Hematopoietic multipotent progenitor cell treated with erythropoietin and hydrocortisone succinate and interleukin-3 and kit ligand, for 17 days (in vitro differentiated cells): ENCODE measurements around the gene KLF16.
A peak's percentile ranks its signal among the peaks of the same experiment; 100 is the strongest.

Experiments used
- DNase-seq: peaks from one replicate; pipeline ENCODE4 v3.0.0-alpha.2; 2015; ENCODE audit warnings: low spot score

Gene KLF16

GRCh38 chr19:1854542-1855039 is 8.8 kb downstream of the KLF16 start:
- peak; percentile 59 for DNase-seq

GRCh38 chr19:1854039-1854541 is 9.3 kb downstream of the KLF16 start:
- DNase-seq, result peak; percentile 9

- peak; percentile 94 for DNase-seq
Observed at GRCh38 chr19:1853295-1854038, 9.9 kb downstream of the KLF16 start.

- no peak for DNase-seq
Observed at GRCh38 chr19:1852581-1853128, 10.7 kb downstream of the KLF16 start.

GRCh38 chr19:1851654-1852580 is 11.5 kb downstream of the KLF16 start:
- DNase-seq, result peak; percentile 41

GRCh38 chr19:1850809-1851653 is 12.3 kb downstream of the KLF16 start:
- DNase-seq, result no peak

- no peak for DNase-seq
Observed at GRCh38 chr19:1849886-1850398, 13.4 kb downstream of the KLF16 start.

GRCh38 chr19:1849132-1849474 is 14.3 kb downstream of the KLF16 start:
- no peak for DNase-seq

GRCh38 chr19:1848399-1849131 is 14.8 kb downstream of the KLF16 start, which contains the start of gene REXO1:
Gene REXO1 (minus strand): TSS chr19:1848483. CDS start chr19:1848358, 125 bp downstream.
- DNase-seq, result peak; percentile 99

GRCh38 chr19:1847684-1848398 is 15.5 kb downstream of the KLF16 start:
- DNase-seq, result peak; percentile 66

GRCh38 chr19:1847348-1847683 is 16.1 kb downstream of the KLF16 start:
- DNase-seq, result no peak

GRCh38 chr19:1846517-1847204 is 16.7 kb downstream of the KLF16 start:
- DNase-seq, result no peak

GRCh38 chr19:1845642-1846041 is 17.7 kb downstream of the KLF16 start:
- no peak for DNase-seq

GRCh38 chr19:1845125-1845515 is 18.3 kb downstream of the KLF16 start:
- no peak for DNase-seq

- peak; percentile 69 for DNase-seq
Observed at GRCh38 chr19:1844513-1845124, 18.8 kb downstream of the KLF16 start.

GRCh38 chr19:1843646-1844394 is 19.6 kb downstream of the KLF16 start:
- DNase-seq, result no peak

GRCh38 chr19:1843116-1843515 is 20.3 kb downstream of the KLF16 start:
- DNase-seq, result no peak
